Vagina (tissue), 2 donors: Measurements from ENCODE around the gene TGM1. TPM values are rescaled to one million over a fixed set of nuclear protein-coding genes. Genes with fewer than 3 reads are reported as not detected.

Experiments
- DNase-seq, 2 donors: peaks; one replicate each; pipeline ENCODE4 v3.0.0-alpha.2; 2017; ENCODE audit errors: extremely low spot score in 2 of 2
- H3K27ac ChIP-seq: fragments of 200-600 bp; sonication (generic); one replicate; pipeline ENCODE4 v1.5.1; 2019
- H3K27me3 ChIP-seq: fragments of 200-600 bp; sonication (generic); one replicate; pipeline ENCODE4 v1.5.1; 2019
- H3K36me3 ChIP-seq, 2 donors: fragments of 200-600 bp; sonication (generic); one replicate each; pipeline ENCODE4 v1.5.1; 2017 to 2019
- H3K4me1 ChIP-seq: fragments of 200-600 bp; sonication (generic); one replicate; pipeline ENCODE4 v1.5.1; 2019
- H3K4me3 ChIP-seq, 2 donors: fragments of 200-600 bp; sonication (generic); 1 replicate in 1 of 2; 2 replicates in 1 of 2; pipeline ENCODE4 v1.5.1; 2016 to 2019
- H3K9me3 ChIP-seq: fragments of 200-600 bp; sonication (generic); one replicate; pipeline ENCODE4 v1.5.1; 2019
- CTCF ChIP-seq, 3 experiments: fragments of 450-650 bp in 2 of 3; fragments of 200-600 bp in 1 of 3; sonication (generic) in 1 of 3; IDR thresholded peaks; one replicate each; pipeline ENCODE4 v1.5.1; 2017 to 2019; ENCODE audit warnings: antibody characterized with exemption in 3 of 3, mild to moderate bottlenecking in 2 of 3, moderate library complexity in 2 of 3
- POLR2A ChIP-seq, 2 donors: fragments of 450-650 bp; IDR thresholded peaks; one replicate each; pipeline ENCODE4 v1.6.1; 2017; ENCODE audit warnings: antibody characterized with exemption in 2 of 2, mild to moderate bottlenecking in 2 of 2, moderate library complexity in 2 of 2
- POLR2AphosphoS5 ChIP-seq, 2 donors: sonication (generic); formaldehyde crosslinking; IDR thresholded peaks; one replicate each; pipeline ENCODE4 v1.9.0; 2017; ENCODE audit warnings: antibody characterized with exemption in 2 of 2, mild to moderate bottlenecking in 2 of 2, low read depth in 1 of 2; ENCODE audit not compliant: insufficient read depth in 1 of 2
- intact Hi-C: fragments of 100-400 bp; cut with DNase I; formaldehyde crosslinking; loops from one replicate; pipeline ENCODE4 v1.15.1; 2023
- total RNA-seq: library from RNA; depleted of rRNA; stranded (reverse); fragments of >200 nt; gene quantifications from one replicate; pipeline ENCODE4 v1.2.3, GENCODE V29; 2016

The TGM1 gene
- total RNA-seq, 1 donor from 2014 or later: 269 TPM

- H3K4me1 ChIP-seq: peaks cover 11% of the 10 kb centered on the region
- H3K27me3 ChIP-seq: no peaks in the 10 kb centered on the region
- H3K27ac ChIP-seq: no peak overlapping the region
Observed at GRCh38 chr14:24261256-24261968, 1.6 kb downstream of the TGM1 start.

GRCh38 chr14:24260780-24261157 lies 2.2 kb downstream of the TGM1 start:
- intact Hi-C loops: no loop called here
- H3K27ac ChIP-seq: no peak overlapping the region

More at GRCh38 chr14:24261256-24261968, 1.6 kb downstream of the TGM1 start:
- Histone ChIP-seq H3K4me3 (peak overlapping the region in 1 of 2 donors; percentile 26), H3K9me3 (no peaks in the 10 kb centered on the region), H3K36me3 (peaks cover 0 to 12% of the 10 kb centered on the region in 2 donors)
- DNase-seq: no peak
- intact Hi-C loops: no loop called here
- TF ChIP-seq CTCF (IDR thresholded peaks at IDR 0.05) (no peak), POLR2A (IDR thresholded peaks at IDR 0.05) (no peak)

GRCh38 chr14:24260026-24260779 lies 2.8 kb downstream of the TGM1 start:
- no peak overlapping the region for H3K27ac ChIP-seq

More at GRCh38 chr14:24260780-24261157, 2.2 kb downstream of the TGM1 start:
- TF ChIP-seq CTCF (IDR thresholded peaks at IDR 0.05): no peak
- no peak for TF ChIP-seq POLR2AphosphoS5 (IDR thresholded peaks at IDR 0.05; ENCODE audit: insufficient read depth in 1 of 2, low read depth in 1 of 2)
- no peak for TF ChIP-seq POLR2A (IDR thresholded peaks at IDR 0.05)
- Histone ChIP-seq H3K36me3 (peaks cover 0 to 7% of the 10 kb centered on the region in 2 donors), H3K27me3 (no peaks in the 10 kb centered on the region), H3K4me3 (peak overlapping the region in 1 of 2 donors; percentile 26), H3K9me3 (no peaks in the 10 kb centered on the region), H3K4me1 (peaks cover 11% of the 10 kb centered on the region)
- no peak for DNase-seq

DNA sequence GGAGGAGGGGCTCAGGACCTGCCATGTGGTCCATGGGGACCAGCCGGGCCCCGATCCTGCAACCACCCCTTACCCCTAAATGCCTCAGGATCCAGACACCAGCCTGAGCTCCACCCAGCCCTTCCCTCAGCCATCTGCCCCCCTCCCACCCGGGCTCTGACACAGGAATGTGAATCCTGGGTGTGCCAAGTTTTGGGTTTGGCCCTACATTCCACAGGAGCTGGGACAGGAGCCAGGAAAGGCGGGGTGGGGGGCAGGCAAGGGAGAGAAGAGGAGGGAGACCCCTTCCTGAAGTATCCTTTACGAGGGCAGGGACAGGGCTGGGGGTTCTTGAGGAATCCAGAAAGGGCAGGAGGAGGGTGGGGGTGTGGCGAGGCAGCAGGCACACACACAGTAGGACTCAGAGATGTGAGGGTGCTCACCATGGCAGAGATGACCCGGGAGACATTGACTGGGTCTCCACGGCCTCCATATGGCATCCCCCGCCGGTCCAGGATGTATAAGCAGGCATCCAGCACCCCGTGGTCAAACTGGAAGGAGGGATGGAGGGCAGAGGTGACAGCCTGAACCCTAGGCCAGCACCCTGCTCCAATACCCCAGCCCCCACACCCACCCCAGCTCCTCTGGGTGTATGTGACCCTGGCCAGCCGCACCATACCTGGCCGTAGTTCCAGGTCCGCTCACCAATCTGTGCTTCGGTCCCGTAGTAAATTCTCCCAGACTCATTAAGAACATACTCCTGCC lies 3.5 kb downstream of the TGM1 start:
- intact Hi-C loops: no loop called here
- Histone ChIP-seq H3K27ac (no peak overlapping the region), H3K4me3 (no peak overlapping the region), H3K4me1 (peaks cover 11% of the 10 kb centered on the region), H3K9me3 (no peaks in the 10 kb centered on the region), H3K36me3 (no peaks in the 10 kb centered on the region), H3K27me3 (no peaks in the 10 kb centered on the region)
- no peak for TF ChIP-seq POLR2AphosphoS5 (IDR thresholded peaks at IDR 0.05; ENCODE audit: insufficient read depth in 1 of 2, low read depth in 1 of 2)
- TF ChIP-seq POLR2A (IDR thresholded peaks at IDR 0.05): no peak
- no peak for TF ChIP-seq CTCF (IDR thresholded peaks at IDR 0.05)
- no peak for DNase-seq

More at GRCh38 chr14:24260026-24260779, 2.8 kb downstream of the TGM1 start:
- TF ChIP-seq POLR2AphosphoS5 (IDR thresholded peaks at IDR 0.05; ENCODE audit: insufficient read depth in 1 of 2, low read depth in 1 of 2) (no peak), POLR2A (IDR thresholded peaks at IDR 0.05) (no peak), CTCF (IDR thresholded peaks at IDR 0.05) (no peak)
- Histone ChIP-seq H3K4me1 (peaks cover 11% of the 10 kb centered on the region), H3K4me3 (no peak overlapping the region), H3K9me3 (no peaks in the 10 kb centered on the region), H3K27me3 (no peaks in the 10 kb centered on the region), H3K36me3 (peaks cover 0 to 1% of the 10 kb centered on the region in 2 donors)
- DNase-seq: no peak
- intact Hi-C loops: no loop called here
